SU-DHL-6 (cell line): Measurements from ENCODE around the gene NTF3.

ENCODE experiments used
- EZH2phosphoT487 ChIP-seq: fragments of 200-600 bp; sonication (generic), shearing (Covaris generic); conservative IDR thresholded peaks from 2 replicates; pipeline ENCODE4 v1.6.1; 2018; ENCODE audit warnings: mild to moderate bottlenecking, antibody characterized with exemption, low read length, moderate library complexity, mixed read lengths
- TF ChIP-seq, protein P1 (sequence below): fragments of 200-600 bp; sonication (generic); IDR thresholded peaks from one replicate; pipeline ENCODE4 v1.5.1; 2017; ENCODE audit warnings: antibody characterized with exemption, mild to moderate bottlenecking, low read length, moderate library complexity; ENCODE audit not compliant: insufficient read depth, poor library complexity, severe bottlenecking

- TF ChIP-seq, protein P1, sequence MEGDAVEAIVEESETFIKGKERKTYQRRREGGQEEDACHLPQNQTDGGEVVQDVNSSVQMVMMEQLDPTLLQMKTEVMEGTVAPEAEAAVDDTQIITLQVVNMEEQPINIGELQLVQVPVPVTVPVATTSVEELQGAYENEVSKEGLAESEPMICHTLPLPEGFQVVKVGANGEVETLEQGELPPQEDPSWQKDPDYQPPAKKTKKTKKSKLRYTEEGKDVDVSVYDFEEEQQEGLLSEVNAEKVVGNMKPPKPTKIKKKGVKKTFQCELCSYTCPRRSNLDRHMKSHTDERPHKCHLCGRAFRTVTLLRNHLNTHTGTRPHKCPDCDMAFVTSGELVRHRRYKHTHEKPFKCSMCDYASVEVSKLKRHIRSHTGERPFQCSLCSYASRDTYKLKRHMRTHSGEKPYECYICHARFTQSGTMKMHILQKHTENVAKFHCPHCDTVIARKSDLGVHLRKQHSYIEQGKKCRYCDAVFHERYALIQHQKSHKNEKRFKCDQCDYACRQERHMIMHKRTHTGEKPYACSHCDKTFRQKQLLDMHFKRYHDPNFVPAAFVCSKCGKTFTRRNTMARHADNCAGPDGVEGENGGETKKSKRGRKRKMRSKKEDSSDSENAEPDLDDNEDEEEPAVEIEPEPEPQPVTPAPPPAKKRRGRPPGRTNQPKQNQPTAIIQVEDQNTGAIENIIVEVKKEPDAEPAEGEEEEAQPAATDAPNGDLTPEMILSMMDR: no peak
- no peak for TF ChIP-seq EZH2phosphoT487
Observed at GRCh38 chr12:5497329-5498053, 65.6 kb downstream of the NTF3 start.
